KMS-11 (cell line): ENCODE results near the gene LCN2.
"Not testable (repeated sequence)": the region's sequence is repeated elsewhere in the genome, so short reads cannot be mapped to it uniquely, and the experiment has no call there.

Experiments
- H2AFZ ChIP-seq: fragments of 200-600 bp; sonication (generic); 2 replicates; pipeline ENCODE4 v1.6.1; 2016; ENCODE audit warnings: antibody characterized with exemption, mixed run types, low read depth
- H3K27ac ChIP-seq: fragments of 200-600 bp; sonication (generic); 2 replicates; pipeline ENCODE4 v1.6.1; 2016; ENCODE audit warnings: mild to moderate bottlenecking, mixed run types
- H3K27me3 ChIP-seq: fragments of 200-600 bp; sonication (generic); 2 replicates; pipeline ENCODE4 v1.6.1; 2017; ENCODE audit warnings: mild to moderate bottlenecking, low read depth, mixed run types, moderate library complexity; ENCODE audit not compliant: insufficient read depth
- H3K36me3 ChIP-seq: fragments of 200-600 bp; sonication (generic); 2 replicates; pipeline ENCODE4 v1.6.1; 2017; ENCODE audit warnings: mild to moderate bottlenecking, mixed run types; ENCODE audit not compliant: insufficient read depth
- H3K4me1 ChIP-seq: fragments of 200-600 bp; sonication (generic); 2 replicates; pipeline ENCODE4 v1.6.1; 2016; ENCODE audit warnings: mild to moderate bottlenecking, low read depth, mixed run types; ENCODE audit not compliant: poor library complexity, severe bottlenecking
- H3K4me2 ChIP-seq: fragments of 200-600 bp; sonication (generic); 2 replicates; pipeline ENCODE4 v1.7.0; 2016; ENCODE audit warnings: mild to moderate bottlenecking, mixed run types
- H3K4me3 ChIP-seq: fragments of 200-600 bp; sonication (generic); IDR thresholded peaks from 2 replicates; pipeline ENCODE4 v1.6.1; 2017; ENCODE audit warnings: low read depth, low read length, mixed read lengths; ENCODE audit not compliant: insufficient read depth
- H3K79me2 ChIP-seq: fragments of 200-600 bp; sonication (generic); 2 replicates; pipeline ENCODE4 v1.6.1; 2016; ENCODE audit warnings: low read depth, mixed run types; ENCODE audit not compliant: insufficient read depth
- H3K9ac ChIP-seq: fragments of 200-600 bp; sonication (generic); 2 replicates; pipeline ENCODE4 v1.6.1; 2016; ENCODE audit warnings: mild to moderate bottlenecking, mixed run types
- H4K20me1 ChIP-seq: fragments of 200-600 bp; sonication (generic); 2 replicates; pipeline ENCODE4 v1.6.1; 2016; ENCODE audit warnings: mild to moderate bottlenecking, mixed run types; ENCODE audit not compliant: insufficient read depth
- TF ChIP-seq, protein P1 (sequence below): fragments of 200-600 bp; sonication (generic); conservative IDR thresholded peaks from 2 replicates; pipeline ENCODE4 v1.6.1; 2017; ENCODE audit warnings: low read depth, mild to moderate bottlenecking, antibody characterized with exemption, low read length, moderate library complexity, mixed read lengths

LCN2 gene

DNA sequence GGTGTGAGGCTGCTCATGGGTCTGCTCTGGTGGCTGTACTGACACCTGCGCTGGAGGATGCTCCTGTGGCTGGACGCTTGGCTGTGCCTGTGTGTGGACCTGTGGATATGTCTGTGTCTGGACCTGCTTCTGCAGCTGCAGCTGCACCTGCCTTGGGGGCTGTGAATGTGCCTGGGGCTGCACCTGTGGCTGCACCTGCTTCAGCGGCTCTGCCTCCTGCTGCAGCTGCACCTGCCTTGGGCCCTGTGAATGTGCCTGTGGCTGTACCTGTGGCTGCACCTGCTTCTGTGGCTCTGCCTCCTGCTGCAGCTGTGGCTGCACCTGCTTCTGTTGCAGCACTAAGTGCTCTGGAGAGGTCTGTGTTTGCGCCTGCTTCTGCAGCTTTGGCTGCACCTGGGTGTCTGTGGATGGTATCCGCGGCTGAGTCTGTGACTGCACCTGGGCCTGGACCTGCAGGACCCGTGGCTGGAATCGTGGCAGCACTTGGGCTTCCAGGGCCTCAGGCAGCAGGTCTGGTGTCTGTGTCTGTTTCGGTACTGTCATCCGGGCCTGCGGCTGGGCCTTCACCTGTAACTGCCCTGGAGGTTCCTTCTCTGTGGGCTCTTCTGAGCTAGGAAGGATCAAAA, 29.7 kb downstream of the LCN2 start:
- no peaks in the 10 kb centered on the region for H3K27me3 ChIP-seq
- H3K36me3 ChIP-seq = peaks cover 4% of the 10 kb centered on the region; the same call in 1 of the 2 replicates

DNA sequence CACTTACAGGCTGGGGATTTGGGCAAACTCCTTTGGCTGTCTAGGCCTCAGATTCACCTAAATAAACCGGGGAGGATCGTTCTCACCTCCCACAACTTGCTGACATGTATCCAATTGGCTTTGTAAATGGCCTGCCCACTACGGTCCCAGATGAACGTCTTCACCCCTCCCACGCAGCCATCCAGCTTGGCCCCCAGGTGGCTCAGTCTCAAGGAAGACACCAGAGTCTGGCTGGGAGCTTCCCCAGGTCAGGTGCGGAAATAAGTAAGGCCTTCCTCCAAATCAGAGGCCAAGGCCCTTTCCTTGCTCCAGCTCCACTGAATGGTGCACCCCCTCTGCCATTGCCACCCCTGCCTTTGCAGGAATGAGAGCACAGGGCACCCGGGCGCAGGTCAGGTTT, 30.7 kb downstream of the LCN2 start:
- no peak overlapping the region for H2AFZ ChIP-seq
- peaks cover 4% of the 10 kb centered on the region; the same call in 1 of the 2 replicates for H3K36me3 ChIP-seq
- H3K79me2 ChIP-seq = no peaks in the 10 kb centered on the region
- TF ChIP-seq, protein P1, sequence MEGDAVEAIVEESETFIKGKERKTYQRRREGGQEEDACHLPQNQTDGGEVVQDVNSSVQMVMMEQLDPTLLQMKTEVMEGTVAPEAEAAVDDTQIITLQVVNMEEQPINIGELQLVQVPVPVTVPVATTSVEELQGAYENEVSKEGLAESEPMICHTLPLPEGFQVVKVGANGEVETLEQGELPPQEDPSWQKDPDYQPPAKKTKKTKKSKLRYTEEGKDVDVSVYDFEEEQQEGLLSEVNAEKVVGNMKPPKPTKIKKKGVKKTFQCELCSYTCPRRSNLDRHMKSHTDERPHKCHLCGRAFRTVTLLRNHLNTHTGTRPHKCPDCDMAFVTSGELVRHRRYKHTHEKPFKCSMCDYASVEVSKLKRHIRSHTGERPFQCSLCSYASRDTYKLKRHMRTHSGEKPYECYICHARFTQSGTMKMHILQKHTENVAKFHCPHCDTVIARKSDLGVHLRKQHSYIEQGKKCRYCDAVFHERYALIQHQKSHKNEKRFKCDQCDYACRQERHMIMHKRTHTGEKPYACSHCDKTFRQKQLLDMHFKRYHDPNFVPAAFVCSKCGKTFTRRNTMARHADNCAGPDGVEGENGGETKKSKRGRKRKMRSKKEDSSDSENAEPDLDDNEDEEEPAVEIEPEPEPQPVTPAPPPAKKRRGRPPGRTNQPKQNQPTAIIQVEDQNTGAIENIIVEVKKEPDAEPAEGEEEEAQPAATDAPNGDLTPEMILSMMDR = no peak
- no peak overlapping the region for H3K27ac ChIP-seq
- H3K27me3 ChIP-seq = no peaks in the 10 kb centered on the region
- H3K4me2 ChIP-seq = no peak overlapping the region
- H3K4me3 ChIP-seq = no peak overlapping the region
- H3K9ac ChIP-seq = no peak overlapping the region
- no peaks in the 10 kb centered on the region for H3K4me1 ChIP-seq
- H4K20me1 ChIP-seq = no peaks in the 10 kb centered on the region

More for the DNA sequence above, 29.7 kb downstream of the LCN2 start:
- H2AFZ ChIP-seq = no peak overlapping the region
- H3K27ac ChIP-seq = no peak overlapping the region
- no peaks in the 10 kb centered on the region for H3K79me2 ChIP-seq
- no peaks in the 10 kb centered on the region for H3K4me1 ChIP-seq
- H4K20me1 ChIP-seq = no peaks in the 10 kb centered on the region
- no peak overlapping the region for H3K4me3 ChIP-seq
- TF ChIP-seq, protein P1 = no peak
- H3K4me2 ChIP-seq = no peak overlapping the region
- no peak overlapping the region for H3K9ac ChIP-seq

DNA sequence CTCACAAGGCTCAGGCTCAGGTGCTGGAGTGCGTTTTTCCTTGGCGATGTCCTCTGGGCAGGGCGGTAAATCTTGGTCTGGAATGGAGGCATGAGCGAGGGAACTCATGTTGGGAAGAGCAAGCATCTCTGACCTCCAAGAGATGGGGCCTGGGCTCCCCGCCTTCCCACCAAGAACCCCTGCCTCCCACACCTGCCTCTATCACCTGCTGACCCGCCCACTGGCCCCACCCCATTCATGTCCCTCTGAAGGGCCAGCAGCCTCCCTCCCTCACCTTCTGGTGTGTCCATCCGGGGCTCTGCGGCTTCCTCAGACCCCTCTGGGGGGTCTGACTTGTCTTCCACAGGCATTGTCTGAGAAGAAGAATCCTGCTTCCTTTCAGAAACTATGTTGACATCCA, 31.2 kb downstream of the LCN2 start:
- no peaks in the 10 kb centered on the region for H3K4me1 ChIP-seq
- H2AFZ ChIP-seq = no peak overlapping the region
- H3K27me3 ChIP-seq = no peaks in the 10 kb centered on the region
- peaks cover 4% of the 10 kb centered on the region; the same call in 1 of the 2 replicates for H3K36me3 ChIP-seq
- H4K20me1 ChIP-seq = no peaks in the 10 kb centered on the region
- no peak overlapping the region for H3K4me3 ChIP-seq
- no peak overlapping the region for H3K4me2 ChIP-seq
- no peak overlapping the region for H3K9ac ChIP-seq
- H3K27ac ChIP-seq = no peak overlapping the region
- no peaks in the 10 kb centered on the region for H3K79me2 ChIP-seq
- TF ChIP-seq, protein P1 = no peak

DNA sequence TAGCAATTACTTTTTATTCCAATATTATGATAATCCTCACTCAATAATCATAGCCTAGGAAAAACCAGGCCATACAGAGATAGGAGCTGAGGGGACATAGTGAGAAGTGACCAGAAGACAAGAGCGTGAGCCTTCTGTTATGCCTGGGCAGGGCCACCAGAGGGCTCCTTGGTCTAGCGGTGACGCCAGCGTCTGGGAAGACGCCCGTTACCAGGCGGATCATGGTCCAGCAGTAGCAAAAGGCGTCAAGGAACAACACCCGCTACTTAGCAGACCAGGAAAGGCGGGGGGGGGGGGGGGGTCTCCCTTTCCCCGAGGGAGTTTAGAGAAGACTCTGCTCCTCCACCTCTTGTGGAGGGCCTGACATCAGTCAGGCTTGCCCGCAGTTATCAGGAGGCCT, 32.2 kb downstream of the LCN2 start:
- not testable (repeated sequence) for H2AFZ ChIP-seq, H3K36me3 ChIP-seq, H3K4me3 ChIP-seq, H3K4me2 ChIP-seq, H3K79me2 ChIP-seq, H3K9ac ChIP-seq, H3K27me3 ChIP-seq, H4K20me1 ChIP-seq, H3K4me1 ChIP-seq, H3K27ac ChIP-seq

DNA sequence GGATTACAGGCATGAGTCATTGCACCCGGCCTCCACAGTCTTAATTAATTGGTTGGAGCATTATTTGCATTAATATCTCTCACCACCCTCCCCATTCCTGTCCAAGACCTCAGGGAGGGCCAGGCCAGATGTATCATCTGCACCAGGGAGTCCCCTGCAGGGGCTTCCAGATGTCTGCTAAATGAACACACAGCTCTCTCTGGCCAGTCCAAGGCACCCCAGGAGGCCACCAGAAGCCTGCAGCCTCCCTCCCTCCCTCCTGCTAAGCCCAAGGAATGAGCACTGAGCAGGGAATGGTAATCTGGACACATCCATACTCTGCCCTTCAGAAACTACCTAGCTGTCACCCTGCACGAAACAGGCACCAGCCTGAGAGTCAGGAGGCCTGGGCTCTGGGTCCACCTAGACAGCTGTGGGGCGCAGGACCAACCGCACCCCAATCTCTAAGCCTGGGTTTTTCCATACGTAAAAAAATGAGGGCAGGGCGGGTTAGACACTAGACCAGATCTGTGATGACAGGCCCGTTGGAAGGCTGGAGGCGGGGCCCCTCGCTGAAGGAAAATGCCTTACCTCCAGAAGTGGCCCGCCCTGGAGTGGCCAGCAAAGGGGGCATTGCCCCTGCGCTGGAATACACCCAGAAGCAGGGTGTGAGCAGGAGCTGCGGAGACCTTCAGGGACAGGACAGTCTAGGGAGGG, 33.8 kb downstream of the LCN2 start:
- Histone ChIP-seq H2AFZ (no peak overlapping the region), H3K27ac (no peak overlapping the region), H3K9ac (no peak overlapping the region), H3K4me1 (peaks cover 1% of the 10 kb centered on the region), H3K4me2 (no peak overlapping the region), H3K4me3 (no peak overlapping the region), H3K36me3 (peaks cover 4% of the 10 kb centered on the region; the same call in 1 of the 2 replicates), H3K79me2 (no peaks in the 10 kb centered on the region), H3K27me3 (no peaks in the 10 kb centered on the region), H4K20me1 (0 out of 2 replicates have a peak, but pooled peaks cover 3% of the 10 kb centered on the region)
- TF ChIP-seq, protein P1 = no peak
